Prostate gland (tissue), 2 donors: ENCODE measurements around the gene GRIK2. TPM values are rescaled to one million over a fixed set of nuclear protein-coding genes. Genes with fewer than 3 reads are reported as not detected.
"Not testable (repeated sequence)": the region's sequence is repeated elsewhere in the genome, so short reads cannot be mapped to it uniquely, and the experiment has no call there.

Experiments
- DNase-seq: peaks from one replicate; pipeline ENCODE4 v3.0.0-alpha.2; 2019; ENCODE audit warnings: low spot score
- H3K27ac ChIP-seq, 2 donors: fragments of 200-600 bp; sonication (generic); 2 replicates each; pipeline ENCODE4 v1.5.1; 2017 to 2019
- H3K27me3 ChIP-seq: fragments of 200-600 bp; sonication (generic); replicated peaks from 2 replicates; pipeline ENCODE4 v1.5.1; 2019; ENCODE audit not compliant: insufficient read depth
- H3K36me3 ChIP-seq, 2 donors: fragments of 200-600 bp; sonication (generic); 1 replicate in 1 of 2; 2 replicates in 1 of 2; pipeline versions ENCODE4 v1.5.1 to v1.8.1; 2017 to 2019
- H3K4me1 ChIP-seq: fragments of 200-600 bp; sonication (generic); replicated peaks from 2 replicates; pipeline ENCODE4 v1.5.1; 2019
- H3K4me3 ChIP-seq, 2 donors: fragments of 200-600 bp; sonication (generic); 2 replicates each; pipeline ENCODE4 v1.5.1; 2017 to 2019
- H3K9me3 ChIP-seq: fragments of 200-600 bp; sonication (generic); 2 replicates; pipeline ENCODE4 v1.5.1; 2017
- POLR2A ChIP-seq: fragments of 450-650 bp; IDR thresholded peaks from one replicate; pipeline ENCODE4 v1.6.1; 2016; ENCODE audit warnings: antibody characterized with exemption, mild to moderate bottlenecking
- POLR2AphosphoS5 ChIP-seq: sonication (generic); formaldehyde crosslinking; IDR thresholded peaks from one replicate; pipeline ENCODE4 v1.6.1; 2017; ENCODE audit warnings: antibody characterized with exemption
- WGBS: methylation state at CpG from one replicate; pipeline ENCODE4 v1.1.5; 2018; 5-methylcytosine and 5-hydroxymethylcytosine counted together
- intact Hi-C: fragments of 100-400 bp; cut with DNase I; formaldehyde crosslinking; loops from one replicate; pipeline ENCODE4 v1.14.2; 2022
- total RNA-seq, 2 donors: library from RNA; depleted of rRNA; stranded (reverse); fragments of >200 nt; gene quantifications; one replicate each; pipeline ENCODE4 v1.1.0, GENCODE V29; 2016
- TF ChIP-seq, protein P1 (sequence below), 4 experiments: fragments of 200-600 bp in 2 of 4; fragments of 450-650 bp in 2 of 4; sonication (generic) in 2 of 4; IDR thresholded peaks; 1 replicate in 3 of 4; 2 replicates in 1 of 4; pipeline ENCODE4 v1.5.1; 2016 to 2019; ENCODE audit warnings: antibody characterized with exemption in 4 of 4, mild to moderate bottlenecking in 2 of 4, moderate library complexity in 2 of 4

The GRIK2 gene
- total RNA-seq, result 10 to 100 TPM in 1 of 2 donors, 1 to 10 TPM in 1; 2.6 to 15.7 TPM

- Histone ChIP-seq H3K27ac (no peak within 1 kb of the TSS), H3K27me3 (peaks cover 5% of the 10 kb centered on the region), H3K36me3 (no peaks in the 10 kb centered on the region), H3K9me3 (no peaks in the 10 kb centered on the region), H3K4me3 (peak within 1 kb of the TSS; percentile 37 to 44), H3K4me1 (peaks cover 4% of the 10 kb centered on the region)
- WGBS, result under 1% methylated on average over 33 of the region's 45 CpGs
- TF ChIP-seq, protein P1, sequence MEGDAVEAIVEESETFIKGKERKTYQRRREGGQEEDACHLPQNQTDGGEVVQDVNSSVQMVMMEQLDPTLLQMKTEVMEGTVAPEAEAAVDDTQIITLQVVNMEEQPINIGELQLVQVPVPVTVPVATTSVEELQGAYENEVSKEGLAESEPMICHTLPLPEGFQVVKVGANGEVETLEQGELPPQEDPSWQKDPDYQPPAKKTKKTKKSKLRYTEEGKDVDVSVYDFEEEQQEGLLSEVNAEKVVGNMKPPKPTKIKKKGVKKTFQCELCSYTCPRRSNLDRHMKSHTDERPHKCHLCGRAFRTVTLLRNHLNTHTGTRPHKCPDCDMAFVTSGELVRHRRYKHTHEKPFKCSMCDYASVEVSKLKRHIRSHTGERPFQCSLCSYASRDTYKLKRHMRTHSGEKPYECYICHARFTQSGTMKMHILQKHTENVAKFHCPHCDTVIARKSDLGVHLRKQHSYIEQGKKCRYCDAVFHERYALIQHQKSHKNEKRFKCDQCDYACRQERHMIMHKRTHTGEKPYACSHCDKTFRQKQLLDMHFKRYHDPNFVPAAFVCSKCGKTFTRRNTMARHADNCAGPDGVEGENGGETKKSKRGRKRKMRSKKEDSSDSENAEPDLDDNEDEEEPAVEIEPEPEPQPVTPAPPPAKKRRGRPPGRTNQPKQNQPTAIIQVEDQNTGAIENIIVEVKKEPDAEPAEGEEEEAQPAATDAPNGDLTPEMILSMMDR (IDR thresholded peaks at IDR 0.05), result peak in 3 of 4 experiments; percentile 16 to 56 (median 52)
- no peak for TF ChIP-seq POLR2A
- intact Hi-C loops, result no loop called here
- DNase-seq, result peak; percentile 42
Observed at GRCh38 chr6:101393251-101393828, at the start of gene GRIK2. TSS of gene GRIK2 (plus strand) at chr6:101393708.

- no peak overlapping the region for H3K27ac ChIP-seq
- no peaks in the 10 kb centered on the region for H3K36me3 ChIP-seq
- DNase-seq, result no peak
- H3K4me1 ChIP-seq, result no peaks in the 10 kb centered on the region
- intact Hi-C loops, result no loop called here
- H3K27me3 ChIP-seq, result no peaks in the 10 kb centered on the region
- H3K4me3 ChIP-seq, result no peak overlapping the region
- no peaks in the 10 kb centered on the region for H3K9me3 ChIP-seq
- TF ChIP-seq POLR2AphosphoS5, result no peak
- TF ChIP-seq POLR2A, result no peak
- TF ChIP-seq, protein P1 (IDR thresholded peaks at IDR 0.05), result no peak
- 80% methylated on average over 5 of the region's 5 CpGs for WGBS
Observed at GRCh38 chr6:101344885-101345284, 48.6 kb upstream of the GRIK2 start.

GRCh38 chr6:101348816-101349215 is 44.7 kb upstream of the GRIK2 start:
- Histone ChIP-seq H3K4me1 (no peaks in the 10 kb centered on the region), H3K27me3 (no peaks in the 10 kb centered on the region), H3K27ac (no peak overlapping the region), H3K36me3 (no peaks in the 10 kb centered on the region), H3K4me3 (no peak overlapping the region), H3K9me3 (no peaks in the 10 kb centered on the region)
- no peak for DNase-seq
- intact Hi-C loops, result no loop called here
- 97% methylated on average over 3 of the region's 3 CpGs for WGBS
- TF ChIP-seq POLR2A, result no peak
- TF ChIP-seq, protein P1 (IDR thresholded peaks at IDR 0.05), result no peak
- no peak for TF ChIP-seq POLR2AphosphoS5

- H3K36me3 ChIP-seq, H3K9me3 ChIP-seq, H3K27me3 ChIP-seq, intact Hi-C loops, H3K4me3 ChIP-seq, H3K4me1 ChIP-seq, H3K27ac ChIP-seq, DNase-seq: not testable (repeated sequence)
- WGBS, result 97% methylated on average over 6 of the region's 6 CpGs
Observed at GRCh38 chr6:101350631-101351030, 42.9 kb upstream of the GRIK2 start.

DNA sequence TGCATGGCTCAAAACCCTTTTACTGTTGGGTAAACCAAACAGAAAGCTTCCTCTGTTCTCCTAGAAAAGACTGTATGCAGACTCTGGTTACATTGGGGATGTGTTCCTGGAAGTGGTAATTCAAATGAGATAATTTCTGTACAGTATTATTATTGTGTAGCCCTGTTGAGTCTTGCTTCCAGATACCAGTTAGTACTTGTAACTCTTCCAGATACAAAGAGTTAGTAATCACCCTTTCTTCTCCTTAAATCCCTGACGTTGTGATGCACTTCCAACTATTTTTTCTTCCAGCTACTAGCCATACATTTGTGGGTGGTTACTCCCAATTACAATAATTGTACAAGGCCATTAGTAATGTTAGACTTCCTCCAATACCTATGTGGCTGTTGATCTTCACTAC is 42.3 kb upstream of the GRIK2 start:
- intact Hi-C loops, result no loop called here
- no peaks in the 10 kb centered on the region for H3K36me3 ChIP-seq

More for the DNA sequence above, 42.3 kb upstream of the GRIK2 start:
- Histone ChIP-seq H3K4me3 (no peak overlapping the region), H3K27me3 (no peaks in the 10 kb centered on the region), H3K4me1 (no peaks in the 10 kb centered on the region), H3K27ac (no peak overlapping the region), H3K9me3 (no peaks in the 10 kb centered on the region)
- DNase-seq, result no peak
- 50% methylated on average over 1 of the region's 1 CpG for WGBS
- TF ChIP-seq POLR2A (no peak), POLR2AphosphoS5 (no peak)
- TF ChIP-seq, protein P1 (IDR thresholded peaks at IDR 0.05), result no peak
